Measurements from ENCODE around the gene GATD1.
A peak's percentile ranks its signal among the peaks of the same experiment; 100 is the strongest.

The GATD1 gene

DNA sequence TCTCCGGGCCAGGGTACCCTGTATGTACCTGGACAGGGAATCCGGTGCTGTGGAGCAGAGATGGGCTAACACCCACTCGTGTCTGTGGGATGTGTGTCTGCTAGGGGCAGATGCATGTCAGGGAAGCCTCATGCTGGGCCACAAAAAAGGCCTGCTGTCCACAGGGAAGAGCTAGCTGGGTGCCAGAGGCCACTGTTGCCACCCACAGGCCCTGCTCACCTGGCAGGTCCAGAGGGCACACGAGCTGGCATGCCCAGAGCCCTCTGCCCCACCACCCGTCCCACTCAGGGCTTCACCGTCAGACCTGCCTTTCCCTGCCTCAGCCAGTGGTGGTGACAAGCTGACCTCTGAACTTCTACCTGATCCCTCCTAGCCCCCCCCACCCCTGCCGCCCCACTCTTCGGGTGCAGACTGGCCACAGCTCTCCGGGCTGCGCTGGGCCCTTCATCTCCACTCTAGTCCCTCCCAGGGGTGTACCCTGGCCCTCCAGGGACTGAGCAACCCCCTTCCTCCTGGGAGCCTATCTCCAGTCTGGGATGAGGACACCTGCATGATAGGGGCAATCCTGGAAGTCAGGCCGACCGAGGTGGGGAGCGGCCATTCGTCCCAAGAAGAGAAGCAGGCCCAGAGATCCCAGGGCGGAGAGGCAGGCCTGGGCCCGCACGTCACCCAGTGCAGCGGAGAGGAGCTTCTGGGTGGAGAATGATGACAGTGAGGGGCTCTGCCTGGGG, 19.4 kb upstream of the GATD1 start (continued):
- TF ChIP-seq OSR2 (tag by site-specific recombination; IDR thresholded peaks at IDR 0.05) (no peak), ZNF596 (tag by site-specific recombination; IDR thresholded peaks at IDR 0.05) (no peak), ZNF423 (tag by site-specific recombination; IDR thresholded peaks at IDR 0.05) (peak; percentile 72; the same call in 1 of the 2 replicates), ZNF211 (tag by site-specific recombination; IDR thresholded peaks at IDR 0.05; ENCODE audit: low read depth) (no peak), FEZF1 (tag by site-specific recombination; IDR thresholded peaks at IDR 0.05) (peak; percentile 8; the same call in 1 of the 2 replicates), ZNF660 (tag by site-specific recombination; IDR thresholded peaks at IDR 0.05) (0 out of 2 replicates have a peak, but pooled peaks have one; percentile 34), ZIC2 (tag by site-specific recombination; IDR thresholded peaks at IDR 0.05) (no peak)
- TF ChIP-seq, protein P1, sequence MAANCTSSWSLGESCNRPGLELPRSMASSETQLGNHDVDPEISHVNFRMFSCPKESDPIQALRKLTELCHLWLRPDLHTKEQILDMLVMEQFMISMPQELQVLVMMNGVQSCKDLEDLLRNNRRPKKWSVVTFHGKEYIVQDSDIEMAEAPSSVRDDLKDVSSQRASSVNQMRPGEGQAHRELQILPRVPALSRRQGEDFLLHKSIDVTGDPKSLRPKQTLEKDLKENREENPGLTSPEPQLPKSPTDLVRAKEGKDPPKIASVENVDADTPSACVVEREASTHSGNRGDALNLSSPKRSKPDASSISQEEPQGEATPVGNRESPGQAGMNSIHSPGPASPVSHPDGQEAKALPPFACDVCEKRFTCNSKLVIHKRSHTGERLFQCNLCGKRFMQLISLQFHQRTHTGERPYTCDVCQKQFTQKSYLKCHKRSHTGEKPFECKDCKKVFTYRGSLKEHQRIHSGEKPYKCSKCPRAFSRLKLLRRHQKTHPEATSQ (tag by site-specific recombination; IDR thresholded peaks at IDR 0.05) = no peak
- TF ChIP-seq, protein P2, sequence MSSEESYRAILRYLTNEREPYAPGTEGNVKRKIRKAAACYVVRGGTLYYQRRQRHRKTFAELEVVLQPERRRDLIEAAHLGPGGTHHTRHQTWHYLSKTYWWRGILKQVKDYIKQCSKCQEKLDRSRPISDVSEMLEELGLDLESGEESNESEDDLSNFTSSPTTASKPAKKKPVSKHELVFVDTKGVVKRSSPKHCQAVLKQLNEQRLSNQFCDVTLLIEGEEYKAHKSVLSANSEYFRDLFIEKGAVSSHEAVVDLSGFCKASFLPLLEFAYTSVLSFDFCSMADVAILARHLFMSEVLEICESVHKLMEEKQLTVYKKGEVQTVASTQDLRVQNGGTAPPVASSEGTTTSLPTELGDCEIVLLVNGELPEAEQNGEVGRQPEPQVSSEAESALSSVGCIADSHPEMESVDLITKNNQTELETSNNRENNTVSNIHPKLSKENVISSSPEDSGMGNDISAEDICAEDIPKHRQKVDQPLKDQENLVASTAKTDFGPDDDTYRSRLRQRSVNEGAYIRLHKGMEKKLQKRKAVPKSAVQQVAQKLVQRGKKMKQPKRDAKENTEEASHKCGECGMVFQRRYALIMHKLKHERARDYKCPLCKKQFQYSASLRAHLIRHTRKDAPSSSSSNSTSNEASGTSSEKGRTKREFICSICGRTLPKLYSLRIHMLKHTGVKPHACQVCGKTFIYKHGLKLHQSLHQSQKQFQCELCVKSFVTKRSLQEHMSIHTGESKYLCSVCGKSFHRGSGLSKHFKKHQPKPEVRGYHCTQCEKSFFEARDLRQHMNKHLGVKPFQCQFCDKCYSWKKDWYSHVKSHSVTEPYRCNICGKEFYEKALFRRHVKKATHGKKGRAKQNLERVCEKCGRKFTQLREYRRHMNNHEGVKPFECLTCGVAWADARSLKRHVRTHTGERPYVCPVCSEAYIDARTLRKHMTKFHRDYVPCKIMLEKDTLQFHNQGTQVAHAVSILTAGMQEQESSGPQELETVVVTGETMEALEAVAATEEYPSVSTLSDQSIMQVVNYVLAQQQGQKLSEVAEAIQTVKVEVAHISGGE (tag by site-specific recombination; conservative IDR thresholded peaks at IDR 0.05; ENCODE audit: low read depth) = no peak
- TF ChIP-seq, protein P3, sequence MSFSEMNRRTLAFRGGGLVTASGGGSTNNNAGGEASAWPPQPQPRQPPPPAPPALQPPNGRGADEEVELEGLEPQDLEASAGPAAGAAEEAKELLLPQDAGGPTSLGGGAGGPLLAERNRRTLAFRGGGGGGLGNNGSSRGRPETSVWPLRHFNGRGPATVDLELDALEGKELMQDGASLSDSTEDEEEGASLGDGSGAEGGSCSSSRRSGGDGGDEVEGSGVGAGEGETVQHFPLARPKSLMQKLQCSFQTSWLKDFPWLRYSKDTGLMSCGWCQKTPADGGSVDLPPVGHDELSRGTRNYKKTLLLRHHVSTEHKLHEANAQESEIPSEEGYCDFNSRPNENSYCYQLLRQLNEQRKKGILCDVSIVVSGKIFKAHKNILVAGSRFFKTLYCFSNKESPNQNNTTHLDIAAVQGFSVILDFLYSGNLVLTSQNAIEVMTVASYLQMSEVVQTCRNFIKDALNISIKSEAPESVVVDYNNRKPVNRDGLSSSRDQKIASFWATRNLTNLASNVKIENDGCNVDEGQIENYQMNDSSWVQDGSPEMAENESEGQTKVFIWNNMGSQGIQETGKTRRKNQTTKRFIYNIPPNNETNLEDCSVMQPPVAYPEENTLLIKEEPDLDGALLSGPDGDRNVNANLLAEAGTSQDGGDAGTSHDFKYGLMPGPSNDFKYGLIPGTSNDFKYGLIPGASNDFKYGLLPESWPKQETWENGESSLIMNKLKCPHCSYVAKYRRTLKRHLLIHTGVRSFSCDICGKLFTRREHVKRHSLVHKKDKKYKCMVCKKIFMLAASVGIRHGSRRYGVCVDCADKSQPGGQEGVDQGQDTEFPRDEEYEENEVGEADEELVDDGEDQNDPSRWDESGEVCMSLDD (tag by site-specific recombination; IDR thresholded peaks at IDR 0.05) = no peak

DNA sequence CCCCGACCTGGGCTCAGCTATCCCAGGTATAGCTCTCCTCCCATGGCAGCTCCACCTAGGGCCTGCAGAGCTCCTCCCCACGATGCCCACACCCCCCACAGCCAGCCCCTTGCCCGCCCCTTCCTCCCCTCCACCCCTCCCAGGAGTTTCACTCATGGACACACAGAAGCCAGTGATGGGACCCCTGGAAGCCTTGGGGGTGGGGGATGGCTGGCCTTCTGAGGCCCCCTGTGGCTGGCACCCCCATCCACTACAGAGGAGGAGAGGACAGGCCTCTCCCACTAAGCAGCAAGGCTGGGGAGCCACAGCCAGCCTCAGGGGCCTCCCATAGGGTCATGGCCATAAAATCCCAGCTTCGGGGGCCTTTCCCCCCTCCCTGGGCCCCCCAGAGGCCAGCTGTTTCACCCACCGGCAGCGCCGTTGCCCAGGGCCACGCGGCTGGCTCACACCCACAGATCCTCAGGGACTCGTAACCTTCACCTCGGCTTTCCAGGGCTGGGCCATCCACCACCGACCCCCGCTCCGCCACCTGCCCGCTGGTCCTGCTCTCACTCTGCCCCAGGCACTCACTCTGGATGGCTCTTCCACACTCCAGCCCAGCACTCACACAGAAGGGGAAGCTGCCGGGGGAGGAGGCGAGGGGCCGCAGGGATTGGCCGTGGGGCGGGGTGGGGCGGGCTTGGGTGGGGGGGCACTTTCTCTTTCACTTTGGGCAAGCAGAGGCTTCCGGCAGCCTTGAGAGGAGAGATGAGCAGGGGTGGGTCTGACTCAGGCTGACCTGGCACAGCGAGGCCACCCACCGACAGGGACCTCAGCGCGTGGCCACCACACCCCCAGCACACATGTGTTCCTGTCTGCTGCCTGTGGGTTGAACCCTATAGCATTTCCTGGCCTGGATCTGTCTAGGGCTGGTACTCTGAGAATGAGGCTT, 18.6 kb upstream of the GATD1 start:
- H3K9me3 ChIP-seq (ENCODE audit: control insufficient read depth, insufficient read depth, low read depth, low read length) = no peaks in the 10 kb centered on the region
- H3K4me3 ChIP-seq (ENCODE audit: low read depth, low read length) = peak overlapping the region; percentile 8
- H3K36me3 ChIP-seq (ENCODE audit: control insufficient read depth in 2 of 2, insufficient read depth in 1 of 2, low read length in 2 of 2) = peaks cover 0 to 54% of the 10 kb centered on the region in 2 experiments; a peak in 1 of 3 replicates
- H3K4me1 ChIP-seq (ENCODE audit: control insufficient read depth, insufficient read depth, low read length) = peaks cover 6% of the 10 kb centered on the region
- ChIA-PET POLR2A (interaction anchor here (0.5 to 1.8 kb wide), 11 partner anchors 14 to 260 kb away, joined by 3 to 10 read pairs (median 4); partner anchors contain the start of genes HRAS, PNPLA2, RPLP2 and TSPAN4), CTCF (interaction anchor here (0.6 to 0.9 kb wide), 3 partner anchors 12 to 68 kb away, joined by 3 to 4 read pairs (median 3); no protein-coding TSS in a partner anchor)
- peak overlapping the region; percentile 31; the same call in 1 of the 2 replicates for H3K27ac ChIP-seq (ENCODE audit: extremely low read depth, low read depth, low read length)
- TF ChIP-seq ZNF791 (tag by site-specific recombination; IDR thresholded peaks at IDR 0.05) = no peak
- TF ChIP-seq, protein P4, sequence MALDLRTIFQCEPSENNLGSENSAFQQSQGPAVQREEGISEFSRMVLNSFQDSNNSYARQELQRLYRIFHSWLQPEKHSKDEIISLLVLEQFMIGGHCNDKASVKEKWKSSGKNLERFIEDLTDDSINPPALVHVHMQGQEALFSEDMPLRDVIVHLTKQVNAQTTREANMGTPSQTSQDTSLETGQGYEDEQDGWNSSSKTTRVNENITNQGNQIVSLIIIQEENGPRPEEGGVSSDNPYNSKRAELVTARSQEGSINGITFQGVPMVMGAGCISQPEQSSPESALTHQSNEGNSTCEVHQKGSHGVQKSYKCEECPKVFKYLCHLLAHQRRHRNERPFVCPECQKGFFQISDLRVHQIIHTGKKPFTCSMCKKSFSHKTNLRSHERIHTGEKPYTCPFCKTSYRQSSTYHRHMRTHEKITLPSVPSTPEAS (tag by site-specific recombination; IDR thresholded peaks at IDR 0.05) = no peak
- TF ChIP-seq SP2 (tag by site-specific recombination; IDR thresholded peaks at IDR 0.05) = peak; percentile 23; the same call in 1 of the 2 replicates
- no peak for TF ChIP-seq ZNF707 (tag by site-specific recombination; IDR thresholded peaks at IDR 0.05)
- TF ChIP-seq, protein P5, sequence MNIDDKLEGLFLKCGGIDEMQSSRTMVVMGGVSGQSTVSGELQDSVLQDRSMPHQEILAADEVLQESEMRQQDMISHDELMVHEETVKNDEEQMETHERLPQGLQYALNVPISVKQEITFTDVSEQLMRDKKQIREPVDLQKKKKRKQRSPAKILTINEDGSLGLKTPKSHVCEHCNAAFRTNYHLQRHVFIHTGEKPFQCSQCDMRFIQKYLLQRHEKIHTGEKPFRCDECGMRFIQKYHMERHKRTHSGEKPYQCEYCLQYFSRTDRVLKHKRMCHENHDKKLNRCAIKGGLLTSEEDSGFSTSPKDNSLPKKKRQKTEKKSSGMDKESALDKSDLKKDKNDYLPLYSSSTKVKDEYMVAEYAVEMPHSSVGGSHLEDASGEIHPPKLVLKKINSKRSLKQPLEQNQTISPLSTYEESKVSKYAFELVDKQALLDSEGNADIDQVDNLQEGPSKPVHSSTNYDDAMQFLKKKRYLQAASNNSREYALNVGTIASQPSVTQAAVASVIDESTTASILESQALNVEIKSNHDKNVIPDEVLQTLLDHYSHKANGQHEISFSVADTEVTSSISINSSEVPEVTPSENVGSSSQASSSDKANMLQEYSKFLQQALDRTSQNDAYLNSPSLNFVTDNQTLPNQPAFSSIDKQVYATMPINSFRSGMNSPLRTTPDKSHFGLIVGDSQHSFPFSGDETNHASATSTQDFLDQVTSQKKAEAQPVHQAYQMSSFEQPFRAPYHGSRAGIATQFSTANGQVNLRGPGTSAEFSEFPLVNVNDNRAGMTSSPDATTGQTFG (tag by site-specific recombination; IDR thresholded peaks at IDR 0.05; ENCODE audit: borderline replicate concordance) = no peak
- TF ChIP-seq ZNF433 (tag by site-specific recombination; IDR thresholded peaks at IDR 0.05; ENCODE audit: low read depth) = no peak
- TF ChIP-seq, protein P6, sequence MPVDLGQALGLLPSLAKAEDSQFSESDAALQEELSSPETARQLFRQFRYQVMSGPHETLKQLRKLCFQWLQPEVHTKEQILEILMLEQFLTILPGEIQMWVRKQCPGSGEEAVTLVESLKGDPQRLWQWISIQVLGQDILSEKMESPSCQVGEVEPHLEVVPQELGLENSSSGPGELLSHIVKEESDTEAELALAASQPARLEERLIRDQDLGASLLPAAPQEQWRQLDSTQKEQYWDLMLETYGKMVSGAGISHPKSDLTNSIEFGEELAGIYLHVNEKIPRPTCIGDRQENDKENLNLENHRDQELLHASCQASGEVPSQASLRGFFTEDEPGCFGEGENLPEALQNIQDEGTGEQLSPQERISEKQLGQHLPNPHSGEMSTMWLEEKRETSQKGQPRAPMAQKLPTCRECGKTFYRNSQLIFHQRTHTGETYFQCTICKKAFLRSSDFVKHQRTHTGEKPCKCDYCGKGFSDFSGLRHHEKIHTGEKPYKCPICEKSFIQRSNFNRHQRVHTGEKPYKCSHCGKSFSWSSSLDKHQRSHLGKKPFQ (tag by site-specific recombination; IDR thresholded peaks at IDR 0.05) = peak; percentile 28; the same call in 1 of the 2 replicates
- no peak for TF ChIP-seq ZNF169 (tag by site-specific recombination; IDR thresholded peaks at IDR 0.05)
- no peak for TF ChIP-seq ZBTB8A (tag by site-specific recombination; IDR thresholded peaks at IDR 0.05)

All from HEK293 (cell line).